CD4-positive, alpha-beta memory T cell (primary cell): ENCODE data around the gene TSC1. TPM values are rescaled to one million over a fixed set of nuclear protein-coding genes. Genes with fewer than 3 reads are reported as not detected.
A peak's percentile ranks its signal among the peaks of the same experiment; 100 is the strongest.

Source experiments
- CTCF ChIA-PET: fragments of 350-600 bp; sonication (Branson Sonifier 250); formaldehyde crosslinking; loops from one replicate; lab custom pipeline; 2021; ENCODE audit warnings: inconsistent platforms; ENCODE audit not compliant: partially characterized antibody; lab: Charles Lee
- POLR2A ChIA-PET: fragments of 350-600 bp; sonication (Branson Sonifier 250); formaldehyde crosslinking; loops from one replicate; lab custom pipeline; 2021; ENCODE audit not compliant: partially characterized antibody; lab: Charles Lee
- DNase-seq, 5 donors: peaks; one replicate each; pipeline versions ENCODE4 v3.0.0 to v3.0.0-alpha.2; 2020 to 2022; ENCODE audit warnings: mixed read lengths in 1 of 5
- H3K27ac ChIP-seq: one replicate; pipeline ENCODE4 v1.7.0; 2013; ENCODE audit warnings: low read depth, low read length
- H3K27me3 ChIP-seq: 2 replicates; pipeline ENCODE4 v1.7.0; 2013; ENCODE audit warnings: mild to moderate bottlenecking, low read length, moderate library complexity; ENCODE audit not compliant: insufficient read depth
- H3K36me3 ChIP-seq: 2 replicates; pipeline ENCODE4 v1.7.0; 2013; ENCODE audit warnings: mild to moderate bottlenecking, low read length, moderate library complexity; ENCODE audit not compliant: insufficient read depth
- H3K4me1 ChIP-seq: 2 replicates; pipeline ENCODE4 v1.7.0; 2013; ENCODE audit warnings: mild to moderate bottlenecking, low read length, moderate library complexity; ENCODE audit not compliant: insufficient read depth
- H3K4me3 ChIP-seq, 2 donors: one replicate each; pipeline ENCODE4 v1.7.0; 2013; ENCODE audit warnings: low read length in 2 of 2, mild to moderate bottlenecking in 1 of 2
- H3K9me3 ChIP-seq, 2 donors: one replicate each; pipeline ENCODE4 v1.7.0; 2013; ENCODE audit warnings: low read length in 2 of 2, control low read depth in 1 of 2; ENCODE audit not compliant: control insufficient read depth in 1 of 2
- H3K27ac Mint-ChIP-seq, 7 donors: one replicate each; pipeline ENCODE4 v1.8.0; 2020 to 2021; ENCODE audit warnings: mixed read lengths in 7 of 7, mild to moderate bottlenecking in 6 of 7, inconsistent platforms in 3 of 7, moderate library complexity in 3 of 7
- H3K27me3 Mint-ChIP-seq, 2 donors: one replicate each; pipeline ENCODE4 v1.8.0; 2020 to 2021; ENCODE audit warnings: mixed read lengths in 2 of 2
- H3K36me3 Mint-ChIP-seq, 2 donors: one replicate each; pipeline ENCODE4 v1.8.0; 2020 to 2021; ENCODE audit warnings: mixed read lengths in 2 of 2, inconsistent platforms in 1 of 2, mild to moderate bottlenecking in 1 of 2
- H3K4me1 Mint-ChIP-seq, 4 donors: one replicate each; pipeline ENCODE4 v1.8.0; 2020 to 2021; ENCODE audit warnings: mixed read lengths in 4 of 4, mild to moderate bottlenecking in 1 of 4
- H3K4me3 Mint-ChIP-seq, 8 donors: one replicate each; pipeline ENCODE4 v1.8.0; 2020 to 2021; ENCODE audit warnings: mixed read lengths in 8 of 8, mild to moderate bottlenecking in 7 of 8, moderate library complexity in 6 of 8, inconsistent platforms in 3 of 8
- H3K9me3 Mint-ChIP-seq, 8 donors: one replicate each; pipeline ENCODE4 v1.8.0; 2020 to 2021; ENCODE audit warnings: mixed read lengths in 8 of 8, mild to moderate bottlenecking in 5 of 8, inconsistent platforms in 3 of 8, moderate library complexity in 1 of 8
- intact Hi-C: fragments of 100-400 bp; cut with micrococcal nuclease; formaldehyde crosslinking; loops from one replicate; pipeline ENCODE4 v1.15.1; 2023
- polyA plus RNA-seq, 2 donors: library from polyadenylated mRNA; unstranded; fragments of 300-500 nt; fragmentation: Illumina TruSeq; gene quantifications; one replicate each; pipeline ENCODE4 v1.2.3, GENCODE V29; 2021
- total RNA-seq, 2 experiments: library from RNA; stranded (reverse); gene quantifications; one replicate each; pipeline ENCODE4 v1.2.3, GENCODE V29; 2021

Gene TSC1
- total and polyA plus RNA-seq, 4 experiments from 2014 or later, result 4.4 to 76.5 (median 43.1) TPM

GRCh38 chr9:132965478-132965877 lies 21.1 kb upstream of the TSC1 start:
- Histone ChIP-seq H3K4me3 (no peak overlapping the region), H3K36me3 (no peaks in the 10 kb centered on the region), H3K27me3 (no peaks in the 10 kb centered on the region), H3K4me1 (no peaks in the 10 kb centered on the region), H3K9me3 (no peaks in the 10 kb centered on the region), H3K27ac (no peak overlapping the region)
- Mint-ChIP-seq H3K27ac (no peak overlapping the region), H3K36me3 (no peaks in the 10 kb centered on the region), H3K4me3 (no peak overlapping the region), H3K27me3 (peaks cover 7 to 8% of the 10 kb centered on the region in 2 donors), H3K4me1 (no peaks in the 10 kb centered on the region), H3K9me3 (no peaks in the 10 kb centered on the region)
- POLR2A ChIA-PET, result no interaction called here
- intact Hi-C loops, result no loop called here
- CTCF ChIA-PET, result no interaction called here
- DNase-seq, result no peak

GRCh38 chr9:132961002-132961401 lies 16.6 kb upstream of the TSC1 start:
- peaks cover 0 to 1% (median 0%) of the 10 kb centered on the region in 4 donors for H3K4me1 Mint-ChIP-seq
- peaks cover 5 to 16% of the 10 kb centered on the region in 2 donors for H3K27me3 Mint-ChIP-seq

GRCh38 chr9:132957805-132958204 lies 13.4 kb upstream of the TSC1 start:
- intact Hi-C loops, result no loop called here
- no peaks in the 10 kb centered on the region for H3K4me1 ChIP-seq
- peaks cover 2 to 16% of the 10 kb centered on the region in 2 donors for H3K27me3 Mint-ChIP-seq
- no peak overlapping the region for H3K4me3 ChIP-seq
- H3K27me3 ChIP-seq, result no peaks in the 10 kb centered on the region
- CTCF ChIA-PET, result no interaction called here
- POLR2A ChIA-PET, result no interaction called here
- H3K4me1 Mint-ChIP-seq, result peaks cover 0 to 1% (median 0%) of the 10 kb centered on the region in 4 donors
- no peak overlapping the region for H3K27ac ChIP-seq
- no peak overlapping the region for H3K4me3 Mint-ChIP-seq
- H3K9me3 Mint-ChIP-seq, result peaks cover 0 to 25% (median 18%) of the 10 kb centered on the region in 8 donors
- no peaks in the 10 kb centered on the region for H3K36me3 ChIP-seq
- no peak for DNase-seq
- no peaks in the 10 kb centered on the region for H3K9me3 ChIP-seq
- H3K36me3 Mint-ChIP-seq, result peaks cover 0 to 9% of the 10 kb centered on the region in 2 donors
- H3K27ac Mint-ChIP-seq, result no peak overlapping the region

More at GRCh38 chr9:132961002-132961401, 16.6 kb upstream of the TSC1 start:
- no peaks in the 10 kb centered on the region for H3K4me1 ChIP-seq
- ChIA-PET CTCF (no interaction called here), POLR2A (no interaction called here)
- H3K27ac ChIP-seq, result no peak overlapping the region
- H3K9me3 ChIP-seq, result no peaks in the 10 kb centered on the region
- no peaks in the 10 kb centered on the region for H3K27me3 ChIP-seq
- H3K4me3 ChIP-seq, result no peak overlapping the region
- no peak for DNase-seq
- H3K36me3 ChIP-seq, result no peaks in the 10 kb centered on the region
- Mint-ChIP-seq H3K36me3 (peaks cover 0 to 4% of the 10 kb centered on the region in 2 donors), H3K9me3 (peaks cover 0 to 13% (median 7%) of the 10 kb centered on the region in 8 donors), H3K27ac (no peak overlapping the region), H3K4me3 (no peak overlapping the region)
- intact Hi-C loops, result no loop called here

- no peaks in the 10 kb centered on the region for H3K9me3 ChIP-seq
- POLR2A ChIA-PET, result no interaction called here
These were observed 11.4 kb upstream of the TSC1 start for GRCh38 chr9:132955768-132956167.

GRCh38 chr9:132955123-132955522 lies 10.7 kb upstream of the TSC1 start:
- intact Hi-C loops, result no loop called here
- POLR2A ChIA-PET, result no interaction called here
- DNase-seq, result no peak
- no peak overlapping the region for H3K27ac Mint-ChIP-seq
- no peaks in the 10 kb centered on the region for H3K27me3 ChIP-seq
- CTCF ChIA-PET, result no interaction called here
- H3K27me3 Mint-ChIP-seq, result peaks cover 0 to 10% of the 10 kb centered on the region in 2 donors
- no peak overlapping the region for H3K4me3 Mint-ChIP-seq
- peaks cover 0 to 25% (median 18%) of the 10 kb centered on the region in 8 donors for H3K9me3 Mint-ChIP-seq
- H3K4me1 ChIP-seq, result no peaks in the 10 kb centered on the region
- no peak overlapping the region for H3K27ac ChIP-seq
- H3K36me3 ChIP-seq, result no peaks in the 10 kb centered on the region
- peaks cover 0 to 1% (median 0%) of the 10 kb centered on the region in 4 donors for H3K4me1 Mint-ChIP-seq
- no peaks in the 10 kb centered on the region for H3K9me3 ChIP-seq
- H3K4me3 ChIP-seq, result no peak overlapping the region
- peaks cover 0 to 9% of the 10 kb centered on the region in 2 donors for H3K36me3 Mint-ChIP-seq

More at GRCh38 chr9:132955768-132956167, 11.4 kb upstream of the TSC1 start:
- intact Hi-C loops, result no loop called here
- H3K4me1 Mint-ChIP-seq, result peaks cover 0 to 1% (median 0%) of the 10 kb centered on the region in 4 donors
- peaks cover 0 to 10% of the 10 kb centered on the region in 2 donors for H3K27me3 Mint-ChIP-seq
- H3K36me3 Mint-ChIP-seq, result peaks cover 0 to 9% of the 10 kb centered on the region in 2 donors
- H3K27me3 ChIP-seq, result no peaks in the 10 kb centered on the region
- no peak for DNase-seq
- H3K9me3 Mint-ChIP-seq, result peaks cover 0 to 25% (median 18%) of the 10 kb centered on the region in 8 donors
- H3K36me3 ChIP-seq, result no peaks in the 10 kb centered on the region
- H3K4me1 ChIP-seq, result no peaks in the 10 kb centered on the region
- no peak overlapping the region for H3K27ac ChIP-seq
- H3K4me3 Mint-ChIP-seq, result no peak overlapping the region
- no peak overlapping the region for H3K27ac Mint-ChIP-seq
- CTCF ChIA-PET, result no interaction called here
- no peak overlapping the region for H3K4me3 ChIP-seq

GRCh38 chr9:132949709-132950108 lies 5.3 kb upstream of the TSC1 start:
- POLR2A ChIA-PET, result no interaction called here
- CTCF ChIA-PET, result no interaction called here
- H3K27ac Mint-ChIP-seq, result peak overlapping the region in 1 of 7 donors; percentile 69

GRCh38 chr9:132948482-132949050 lies 4.2 kb upstream of the TSC1 start:
- Histone ChIP-seq H3K9me3 (no peaks in the 10 kb centered on the region), H3K4me3 (no peak overlapping the region), H3K27ac (no peak overlapping the region), H3K4me1 (peaks cover 12% of the 10 kb centered on the region), H3K36me3 (no peaks in the 10 kb centered on the region), H3K27me3 (no peaks in the 10 kb centered on the region)
- Mint-ChIP-seq H3K9me3 (peaks cover 0 to 6% (median 0%) of the 10 kb centered on the region in 8 donors), H3K27ac (peak overlapping the region in 4 of 7 donors; percentile 43 to 72 (median 55)), H3K4me3 (no peak overlapping the region), H3K36me3 (peaks cover 0 to 10% of the 10 kb centered on the region in 2 donors), H3K27me3 (peaks cover 0 to 5% of the 10 kb centered on the region in 2 donors), H3K4me1 (peaks cover 6 to 21% (median 15%) of the 10 kb centered on the region in 4 donors)
- intact Hi-C loops, result no loop called here
- ChIA-PET POLR2A (no interaction called here), CTCF (interaction anchor here (1.8 to 2.8 kb wide), 2 partner anchors 23 to 47 kb away, joined by 7 to 9 read pairs; no protein-coding TSS in a partner anchor)
- DNase-seq, result no peak

More at GRCh38 chr9:132949709-132950108, 5.3 kb upstream of the TSC1 start:
- no peaks in the 10 kb centered on the region for H3K9me3 ChIP-seq
- intact Hi-C loops, result no loop called here
- Mint-ChIP-seq H3K4me1 (peaks cover 3 to 13% (median 6%) of the 10 kb centered on the region in 4 donors), H3K4me3 (no peak overlapping the region), H3K27me3 (peaks cover 0 to 2% of the 10 kb centered on the region in 2 donors), H3K36me3 (peaks cover 0 to 3% of the 10 kb centered on the region in 2 donors), H3K9me3 (peaks cover 0 to 5% (median 0%) of the 10 kb centered on the region in 8 donors)
- H3K4me3 ChIP-seq, result no peak overlapping the region
- H3K4me1 ChIP-seq, result peaks cover 8% of the 10 kb centered on the region
- H3K36me3 ChIP-seq, result no peaks in the 10 kb centered on the region
- no peak for DNase-seq
- no peaks in the 10 kb centered on the region for H3K27me3 ChIP-seq
- H3K27ac ChIP-seq, result no peak overlapping the region
